NCI-H1694 (cell line): ENCODE results near the gene PRG2.
A peak's percentile ranks its signal among the peaks of the same experiment; 100 is the strongest.
"Not testable (repeated sequence)": the region's sequence is repeated elsewhere in the genome, so short reads cannot be mapped to it uniquely, and the experiment has no call there.

Experiments used
- DNase-seq: peaks from one replicate; lab custom pipeline; 2025; lab: John Stamatoyannopoulos, UW

Gene PRG2

DNA sequence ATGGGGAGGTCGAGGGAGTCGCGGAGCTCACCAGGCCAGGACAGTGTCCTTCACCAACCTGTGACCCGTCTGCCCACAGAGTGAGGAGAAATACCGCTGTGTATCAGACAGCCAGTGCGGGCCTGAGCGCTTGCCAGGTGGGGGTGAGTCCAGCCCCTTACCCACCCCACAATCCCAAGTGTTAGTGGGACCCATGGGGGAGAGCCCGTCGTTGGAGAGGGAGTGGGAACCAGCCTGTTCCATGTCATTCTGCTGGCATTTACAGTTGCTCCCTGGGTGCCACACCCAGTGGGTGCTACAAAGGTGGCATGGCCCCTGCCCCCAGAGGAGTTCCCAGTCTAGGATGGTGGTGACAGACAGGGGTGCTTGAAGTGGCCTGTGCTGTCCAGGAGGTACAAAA is 43.1 kb downstream of the PRG2 start:
- DNase-seq, result no peak

DNA sequence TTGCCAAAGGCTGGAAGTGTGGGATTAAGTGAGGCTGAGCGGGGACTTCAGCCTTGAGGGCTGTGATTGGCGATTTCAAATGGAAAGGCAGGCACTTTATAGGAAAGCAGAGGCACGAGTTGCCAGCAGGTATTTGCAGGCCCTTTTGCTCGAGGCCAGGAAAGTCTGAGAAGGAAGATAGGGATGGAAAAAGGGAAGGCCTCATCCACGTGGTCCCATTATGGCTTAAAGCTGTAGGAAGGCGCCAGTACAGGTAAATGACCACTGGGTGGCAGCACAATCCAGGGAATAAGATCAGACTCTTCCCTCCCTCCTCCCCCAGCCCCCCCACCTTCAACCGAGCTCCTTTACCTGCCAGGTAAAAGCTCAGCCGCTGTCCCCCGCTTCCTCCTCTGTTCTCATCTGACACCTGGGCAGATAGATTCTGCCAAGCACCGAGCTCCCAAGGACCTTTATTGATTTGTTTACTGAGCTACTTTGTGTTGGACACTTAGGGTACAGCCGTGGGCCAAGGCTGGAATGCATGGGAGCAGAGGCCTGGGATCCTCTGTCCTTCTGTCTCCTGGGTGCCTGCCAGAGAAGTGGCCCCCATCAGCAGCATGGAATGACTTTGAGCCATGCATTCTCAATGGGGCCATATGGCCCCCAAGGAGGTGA is 44.8 kb downstream of the PRG2 start:
- peak; percentile 77 for DNase-seq

DNA sequence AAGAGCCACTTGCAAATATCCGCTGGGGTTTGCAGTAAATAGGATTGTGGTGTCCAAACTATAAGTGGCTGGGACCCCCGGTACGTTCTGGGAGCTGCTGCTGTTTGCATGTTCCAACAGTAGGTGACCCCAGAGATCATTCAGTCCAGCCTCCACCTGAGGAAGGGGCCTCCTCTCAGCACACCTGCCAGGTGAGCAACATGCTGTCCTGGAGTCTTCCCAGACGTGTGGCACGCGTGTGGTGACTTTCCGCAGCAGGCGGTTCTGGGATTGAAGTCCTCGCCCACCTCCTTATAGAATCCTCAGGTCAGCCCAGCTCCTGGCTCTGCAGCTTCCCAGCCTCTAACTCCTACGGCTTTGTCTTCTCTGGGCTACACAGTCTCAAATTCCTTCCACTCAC is 45.6 kb downstream of the PRG2 start:
- no peak for DNase-seq

DNA sequence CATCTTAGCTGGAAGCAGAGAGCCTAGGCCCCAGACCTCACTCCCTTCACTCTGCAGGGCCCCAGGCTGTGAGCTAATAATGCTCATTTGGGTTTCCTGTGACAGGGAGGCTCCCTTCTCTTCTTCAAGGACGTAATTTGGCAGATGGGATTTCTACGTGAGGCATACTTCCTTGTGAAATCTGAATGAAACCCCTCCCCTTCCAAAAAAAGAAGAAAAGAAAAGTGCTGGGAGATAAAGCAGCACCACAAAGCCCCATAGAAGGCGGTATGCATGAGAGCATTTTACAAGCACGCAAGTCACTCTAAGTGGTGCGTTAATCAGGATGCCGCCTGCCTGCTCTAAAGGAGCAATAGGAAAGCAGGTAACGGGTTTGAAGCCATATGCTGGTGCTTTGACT is 46.6 kb downstream of the PRG2 start:
- no peak for DNase-seq

DNA sequence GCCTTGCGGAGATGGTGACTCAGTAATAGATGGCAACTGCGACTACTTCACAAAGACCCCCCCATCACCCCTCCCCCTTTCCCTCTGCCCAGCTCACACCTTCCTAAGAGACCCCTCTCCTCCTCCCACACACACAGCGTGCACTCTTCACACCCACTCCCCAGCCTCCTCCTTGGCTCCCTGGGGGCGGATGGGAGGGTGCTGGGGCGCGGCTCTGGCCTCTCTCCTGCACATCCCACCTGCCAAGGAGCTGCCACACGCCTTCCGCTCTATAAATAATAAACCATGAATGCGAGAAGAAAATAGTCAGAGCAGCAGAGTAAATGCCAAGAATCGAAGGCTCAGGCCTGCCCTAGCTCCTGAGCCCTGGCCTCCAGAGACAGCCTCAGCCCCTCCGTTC is 47.7 kb downstream of the PRG2 start:
- no peak for DNase-seq

DNA sequence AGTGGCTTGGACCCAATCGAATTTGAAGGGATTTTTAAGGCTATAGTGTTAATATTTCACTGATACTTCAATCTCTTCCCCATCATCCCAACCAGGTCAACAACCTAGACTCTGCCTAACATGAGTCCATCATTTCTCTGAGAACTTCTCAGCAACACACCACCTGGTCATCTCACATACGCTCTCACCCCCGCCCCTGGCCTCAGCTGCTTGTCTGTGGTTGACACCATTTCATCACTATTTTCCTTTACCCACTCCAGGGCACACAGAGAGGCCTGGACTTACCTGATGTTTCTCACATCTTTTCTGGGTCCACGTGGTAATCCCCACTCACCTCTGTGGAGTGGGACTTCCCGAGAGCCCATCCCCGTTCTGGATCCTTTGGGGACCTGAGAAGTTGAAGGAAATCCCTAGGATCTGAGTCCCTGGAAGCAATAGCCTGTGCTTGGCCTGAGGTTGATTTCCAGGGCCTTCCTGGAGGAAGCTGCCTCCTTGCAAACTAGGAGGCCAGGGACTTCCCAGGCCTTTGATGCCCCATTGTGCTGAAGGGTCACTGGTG is 49.1 kb downstream of the PRG2 start:
- DNase-seq, result no peak

DNA sequence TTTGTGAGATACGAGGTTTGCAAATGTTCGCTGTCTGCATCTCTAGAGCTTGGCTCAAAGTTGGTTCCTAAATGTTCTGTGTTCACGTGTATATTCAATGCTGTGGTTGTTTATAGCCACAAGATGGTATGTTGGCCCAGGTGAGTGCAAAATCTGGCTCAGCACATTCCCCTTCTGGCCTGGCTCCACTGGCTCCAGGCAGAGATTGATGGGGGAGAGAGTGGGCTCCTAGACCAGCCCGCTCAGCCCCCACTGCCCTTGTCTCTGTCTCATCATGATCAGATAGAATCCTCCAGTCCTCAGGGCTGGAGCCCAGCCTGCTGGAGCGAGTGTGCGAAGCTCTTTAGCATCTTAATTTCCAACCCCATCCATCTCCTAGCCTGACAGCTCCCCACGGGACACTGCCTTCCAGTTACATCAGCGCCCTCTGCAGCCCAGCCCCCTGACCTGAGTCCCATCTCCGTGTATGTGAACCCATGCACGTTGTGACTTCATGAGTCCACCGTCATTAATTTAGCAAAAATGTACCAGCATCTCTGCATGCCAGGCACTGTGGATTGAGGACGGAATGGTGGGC is 50.3 kb downstream of the PRG2 start:
- no peak for DNase-seq

DNA sequence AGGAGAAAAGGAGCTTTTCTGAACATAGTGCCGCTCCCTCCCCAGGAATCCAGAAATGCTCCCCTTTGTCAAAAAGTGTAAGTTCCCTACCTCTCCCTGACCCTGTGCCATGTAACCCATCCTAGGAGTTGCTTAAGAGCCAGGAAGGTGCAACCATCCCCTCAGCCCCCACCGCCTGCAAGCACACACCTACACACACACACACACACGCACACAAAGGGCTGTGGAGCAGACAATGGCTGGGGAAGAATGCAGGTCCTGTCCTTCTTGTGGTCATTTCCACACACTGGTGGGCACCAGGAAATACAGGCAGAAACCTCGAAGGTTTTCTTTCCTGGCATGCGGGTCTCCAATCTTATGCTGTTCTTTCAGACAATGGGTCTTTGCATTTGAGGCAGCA is 51.1 kb downstream of the PRG2 start:
- no peak for DNase-seq

DNA sequence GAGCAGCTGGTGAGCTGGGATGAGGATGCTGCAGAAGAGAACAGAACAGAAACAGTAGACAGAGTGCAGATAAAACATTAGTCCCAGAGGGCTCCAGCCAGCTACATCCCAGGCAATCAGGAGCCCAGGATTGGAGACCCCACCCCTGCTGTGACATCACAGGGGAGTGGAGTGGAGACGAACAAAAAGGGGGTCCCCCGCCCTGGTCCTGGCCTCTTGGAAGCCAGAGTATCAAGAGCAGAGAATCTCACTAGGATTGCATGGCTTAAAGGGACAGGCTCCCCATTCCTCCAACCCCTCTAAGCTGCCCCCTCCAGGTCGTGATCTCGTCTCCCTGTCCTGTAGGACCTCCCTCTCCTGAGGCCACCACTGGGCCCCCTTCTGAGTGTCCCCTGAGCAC is 52.3 kb downstream of the PRG2 start, which contains the start of gene P2RX3:
Gene P2RX3 (plus strand): TSS at position 211 of the 400 bp plus-strand sequence. CDS start 199 bp downstream, outside the sequence.
- DNase-seq, result no peak

DNA sequence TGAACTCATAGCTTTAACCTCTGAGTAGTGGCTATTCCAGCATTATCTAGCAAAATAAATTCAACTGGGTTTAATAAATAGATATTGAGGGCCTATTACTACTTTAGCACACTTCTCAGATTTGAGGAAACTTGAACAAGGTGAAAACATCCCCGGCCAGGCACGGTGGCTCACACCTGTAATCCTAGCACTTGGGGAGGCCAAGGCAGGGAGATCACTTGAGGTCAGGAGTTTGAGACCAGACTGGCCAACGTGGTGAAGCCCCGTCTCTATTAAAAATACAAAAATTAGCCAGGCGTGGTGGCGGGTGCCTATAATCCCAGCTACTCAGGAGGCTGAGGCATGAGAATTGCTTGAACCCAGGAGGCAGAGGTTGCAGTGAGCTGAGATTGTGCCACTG is 53.6 kb downstream of the PRG2 start:
- DNase-seq, result not testable (repeated sequence)
